HepG2 (cell line): ENCODE data around the gene CDHR5. TPM values are rescaled to one million over a fixed set of nuclear protein-coding genes. Genes with fewer than 3 reads are reported as not detected.

Experiments
- AHR ChIP-seq: IDR thresholded peaks from 2 replicates; pipeline ENCODE4 v1.6.1; 2018; ENCODE audit warnings: missing genetic modification reagents, missing compliant biosample characterization
- AKAP8 ChIP-seq: sonication (generic); formaldehyde crosslinking; IDR thresholded peaks from 2 replicates; pipeline ENCODE4 v1.5.1; 2020; ENCODE audit warnings: mild to moderate bottlenecking, missing genetic modification reagents
- ARNT ChIP-seq: fragments of 450-650 bp; IDR thresholded peaks from 2 replicates; pipeline ENCODE4 v1.6.1; 2017
- CHCHD3 ChIP-seq: sonication (generic); formaldehyde crosslinking; IDR thresholded peaks from 2 replicates; pipeline ENCODE4 v1.8.0; 2022; ENCODE audit warnings: mild to moderate bottlenecking, missing genetic modification reagents, moderate library complexity
- FOXK1 ChIP-seq: sonication (generic); formaldehyde crosslinking; IDR thresholded peaks from 2 replicates; pipeline ENCODE4 v1.4.0; 2020; ENCODE audit warnings: low read depth, missing genetic modification reagents, borderline replicate concordance
- IRX3 ChIP-seq: sonication (generic); formaldehyde crosslinking; IDR thresholded peaks from 2 replicates; pipeline ENCODE4 v1.8.1; 2023; ENCODE audit warnings: mild to moderate bottlenecking, low read depth, missing genetic modification reagents, borderline replicate concordance
- KDM5B ChIP-seq: sonication (generic); formaldehyde crosslinking; IDR thresholded peaks from 2 replicates; pipeline ENCODE4 v1.4.0; 2020; ENCODE audit warnings: missing genetic modification reagents, mild to moderate bottlenecking, borderline replicate concordance
- MED1 ChIP-seq: sonication (generic); formaldehyde crosslinking; IDR thresholded peaks from 2 replicates; pipeline ENCODE4 v1.4.0; 2020; ENCODE audit warnings: missing genetic modification reagents
- SIN3A ChIP-seq: IDR thresholded peaks from 2 replicates; pipeline ENCODE4 v1.6.1; 2011; ENCODE audit warnings: low read depth, mild to moderate bottlenecking, control low read depth, low read length, borderline replicate concordance
- SKI ChIP-seq: fragments of 450-650 bp; IDR thresholded peaks from one replicate; pipeline ENCODE4 v1.6.1; 2018; ENCODE audit warnings: mild to moderate bottlenecking; ENCODE audit not compliant: partially characterized antibody
- TEAD3 ChIP-seq: optimal IDR thresholded peaks from 2 replicates; pipeline ENCODE3; 2016; ENCODE audit warnings: borderline replicate concordance
- ZNF12 ChIP-seq: sonication (generic); formaldehyde crosslinking; IDR thresholded peaks from 2 replicates; pipeline ENCODE4 v1.5.0; 2020; ENCODE audit warnings: missing genetic modification reagents
- ZNF317 ChIP-seq: sonication (generic); formaldehyde crosslinking; IDR thresholded peaks from 2 replicates; pipeline ENCODE4 v1.5.0; 2020; ENCODE audit warnings: mild to moderate bottlenecking, missing genetic modification reagents
- ZNF350 ChIP-seq: sonication (generic); formaldehyde crosslinking; IDR thresholded peaks from 2 replicates; pipeline ENCODE4 v1.4.0; 2020; ENCODE audit warnings: mild to moderate bottlenecking, low read depth, missing genetic modification reagents, borderline replicate concordance
- ZNF468 ChIP-seq: sonication (generic); formaldehyde crosslinking; IDR thresholded peaks from 2 replicates; pipeline ENCODE4 v1.8.0; 2022; ENCODE audit warnings: mild to moderate bottlenecking, moderate library complexity, missing genetic modification reagents
- ZNF713 ChIP-seq: sonication (generic); formaldehyde crosslinking; IDR thresholded peaks from 2 replicates; pipeline ENCODE4 v1.4.0; 2020; ENCODE audit warnings: mild to moderate bottlenecking, missing genetic modification reagents
- ZNF773 ChIP-seq: sonication (generic); formaldehyde crosslinking; IDR thresholded peaks from 2 replicates; pipeline ENCODE4 v1.4.0; 2020; ENCODE audit warnings: missing genetic modification reagents, borderline replicate concordance
- polyA plus RNA-seq, 8 experiments: library from polyadenylated mRNA; depleted of rRNA in 3 of 8; stranded (reverse) in 7 of 8; unstranded in 1 of 8; fragments of >200 nt; fragmentation: Illumina TruSeq in 4 of 8; extraction: Trizol in 4 of 8; gene quantifications; 2 replicates each; pipeline versions ENCODE4 v1.2.1 to v1.2.3, GENCODE V29; 2011 to 2016; ENCODE audit warnings: low read depth in 4 of 8, missing spikeins in 1 of 8, mixed read lengths in 1 of 8; ENCODE audit not compliant: insufficient read depth in 1 of 8
- total RNA-seq, 5 experiments: library from RNA; depleted of rRNA; stranded (reverse); fragments of >200 nt; fragmentation: Illumina TruSeq; extraction: Trizol; gene quantifications; 2 replicates each; pipeline ENCODE4 v1.2.3, GENCODE V29; 2016; ENCODE audit warnings: low read depth in 1 of 5
- TF ChIP-seq, protein P1 (sequence below): IDR thresholded peaks from 2 replicates; pipeline ENCODE4 v1.6.1; 2016; ENCODE audit warnings: low read depth
- TF ChIP-seq, protein P2 (sequence below): sonication (generic); formaldehyde crosslinking; IDR thresholded peaks from 2 replicates; pipeline ENCODE4 v1.4.0; 2020; ENCODE audit warnings: mild to moderate bottlenecking, missing genetic modification reagents
- TF ChIP-seq, protein P3 (sequence below): sonication (generic); formaldehyde crosslinking; IDR thresholded peaks from 2 replicates; pipeline ENCODE4 v1.5.1; 2020; ENCODE audit warnings: mild to moderate bottlenecking, missing genetic modification reagents, borderline replicate concordance
- TF ChIP-seq, protein P4 (sequence below): sonication (generic); formaldehyde crosslinking; IDR thresholded peaks from 2 replicates; pipeline ENCODE4 v1.5.0; 2020; ENCODE audit warnings: mild to moderate bottlenecking, missing genetic modification reagents

The CDHR5 gene
- total and polyA plus RNA-seq, 2 of the 13 experiments (the other 11 are each of a cell fraction or from before 2014, with no cell fraction given) = 0.46 to 0.71 TPM

DNA sequence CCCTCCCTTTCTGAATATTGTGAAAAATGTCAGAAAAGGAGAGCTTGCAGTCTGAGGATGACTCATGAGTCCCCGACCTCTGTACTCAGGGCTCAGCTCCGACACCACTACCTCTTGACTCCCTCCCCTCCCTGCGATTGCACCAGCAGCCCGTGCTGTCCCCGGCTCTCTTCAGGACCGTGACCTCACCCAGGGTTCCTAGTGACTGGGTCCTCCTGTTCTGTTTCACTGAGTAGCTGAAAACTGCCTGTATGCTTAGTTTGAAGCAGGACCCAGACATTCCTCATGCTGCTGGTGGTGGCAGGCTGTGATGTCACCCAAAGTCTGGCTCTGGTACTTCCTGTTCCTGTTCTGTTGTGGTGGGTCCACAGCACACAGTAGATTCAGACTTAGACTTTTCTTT, 36.8 kb downstream of the CDHR5 start (continued):
- TF ChIP-seq IRX3 (CRISPR knock-in tag) (no peak), ARNT (no peak), AKAP8 (CRISPR knock-in tag) (no peak), CHCHD3 (CRISPR knock-in tag) (no peak), ZNF317 (0 out of 2 replicates have a peak, but pooled peaks have one; percentile 18), MED1 (CRISPR knock-in tag) (peak; percentile 87), ZNF12 (CRISPR knock-in tag) (no peak), SIN3A (peak; percentile 40; the same call in 1 of the 2 replicates), ZNF773 (CRISPR knock-in tag) (no peak), ZNF713 (no peak), TEAD3 (CRISPR knock-in tag) (peak; percentile 68), AHR (CRISPR knock-in tag) (no peak), ZNF468 (CRISPR knock-in tag) (no peak), SKI (peak; percentile 84), ZNF350 (CRISPR knock-in tag) (peak; percentile 52; the same call in 1 of the 2 replicates), FOXK1 (CRISPR knock-in tag) (peak; percentile 32; the same call in 1 of the 2 replicates), KDM5B (CRISPR knock-in tag) (no peak; the same call in 1 of the 2 replicates)
- TF ChIP-seq, protein P1, sequence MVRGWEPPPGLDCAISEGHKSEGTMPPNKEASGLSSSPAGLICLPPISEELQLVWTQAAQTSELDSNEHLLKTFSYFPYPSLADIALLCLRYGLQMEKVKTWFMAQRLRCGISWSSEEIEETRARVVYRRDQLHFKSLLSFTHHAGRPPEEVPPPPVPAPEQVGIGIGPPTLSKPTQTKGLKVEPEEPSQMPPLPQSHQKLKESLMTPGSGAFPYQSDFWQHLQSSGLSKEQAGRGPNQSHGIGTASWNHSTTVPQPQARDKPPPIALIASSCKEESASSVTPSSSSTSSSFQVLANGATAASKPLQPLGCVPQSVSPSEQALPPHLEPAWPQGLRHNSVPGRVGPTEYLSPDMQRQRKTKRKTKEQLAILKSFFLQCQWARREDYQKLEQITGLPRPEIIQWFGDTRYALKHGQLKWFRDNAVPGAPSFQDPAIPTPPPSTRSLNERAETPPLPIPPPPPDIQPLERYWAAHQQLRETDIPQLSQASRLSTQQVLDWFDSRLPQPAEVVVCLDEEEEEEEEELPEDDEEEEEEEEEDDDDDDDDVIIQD = peak; percentile 69; the same call in 1 of the 2 replicates
- TF ChIP-seq, protein P2, sequence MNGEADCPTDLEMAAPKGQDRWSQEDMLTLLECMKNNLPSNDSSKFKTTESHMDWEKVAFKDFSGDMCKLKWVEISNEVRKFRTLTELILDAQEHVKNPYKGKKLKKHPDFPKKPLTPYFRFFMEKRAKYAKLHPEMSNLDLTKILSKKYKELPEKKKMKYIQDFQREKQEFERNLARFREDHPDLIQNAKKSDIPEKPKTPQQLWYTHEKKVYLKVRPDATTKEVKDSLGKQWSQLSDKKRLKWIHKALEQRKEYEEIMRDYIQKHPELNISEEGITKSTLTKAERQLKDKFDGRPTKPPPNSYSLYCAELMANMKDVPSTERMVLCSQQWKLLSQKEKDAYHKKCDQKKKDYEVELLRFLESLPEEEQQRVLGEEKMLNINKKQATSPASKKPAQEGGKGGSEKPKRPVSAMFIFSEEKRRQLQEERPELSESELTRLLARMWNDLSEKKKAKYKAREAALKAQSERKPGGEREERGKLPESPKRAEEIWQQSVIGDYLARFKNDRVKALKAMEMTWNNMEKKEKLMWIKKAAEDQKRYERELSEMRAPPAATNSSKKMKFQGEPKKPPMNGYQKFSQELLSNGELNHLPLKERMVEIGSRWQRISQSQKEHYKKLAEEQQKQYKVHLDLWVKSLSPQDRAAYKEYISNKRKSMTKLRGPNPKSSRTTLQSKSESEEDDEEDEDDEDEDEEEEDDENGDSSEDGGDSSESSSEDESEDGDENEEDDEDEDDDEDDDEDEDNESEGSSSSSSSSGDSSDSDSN (CRISPR knock-in tag) = 0 out of 2 replicates have a peak, but pooled peaks have one; percentile 30
- TF ChIP-seq, protein P3, sequence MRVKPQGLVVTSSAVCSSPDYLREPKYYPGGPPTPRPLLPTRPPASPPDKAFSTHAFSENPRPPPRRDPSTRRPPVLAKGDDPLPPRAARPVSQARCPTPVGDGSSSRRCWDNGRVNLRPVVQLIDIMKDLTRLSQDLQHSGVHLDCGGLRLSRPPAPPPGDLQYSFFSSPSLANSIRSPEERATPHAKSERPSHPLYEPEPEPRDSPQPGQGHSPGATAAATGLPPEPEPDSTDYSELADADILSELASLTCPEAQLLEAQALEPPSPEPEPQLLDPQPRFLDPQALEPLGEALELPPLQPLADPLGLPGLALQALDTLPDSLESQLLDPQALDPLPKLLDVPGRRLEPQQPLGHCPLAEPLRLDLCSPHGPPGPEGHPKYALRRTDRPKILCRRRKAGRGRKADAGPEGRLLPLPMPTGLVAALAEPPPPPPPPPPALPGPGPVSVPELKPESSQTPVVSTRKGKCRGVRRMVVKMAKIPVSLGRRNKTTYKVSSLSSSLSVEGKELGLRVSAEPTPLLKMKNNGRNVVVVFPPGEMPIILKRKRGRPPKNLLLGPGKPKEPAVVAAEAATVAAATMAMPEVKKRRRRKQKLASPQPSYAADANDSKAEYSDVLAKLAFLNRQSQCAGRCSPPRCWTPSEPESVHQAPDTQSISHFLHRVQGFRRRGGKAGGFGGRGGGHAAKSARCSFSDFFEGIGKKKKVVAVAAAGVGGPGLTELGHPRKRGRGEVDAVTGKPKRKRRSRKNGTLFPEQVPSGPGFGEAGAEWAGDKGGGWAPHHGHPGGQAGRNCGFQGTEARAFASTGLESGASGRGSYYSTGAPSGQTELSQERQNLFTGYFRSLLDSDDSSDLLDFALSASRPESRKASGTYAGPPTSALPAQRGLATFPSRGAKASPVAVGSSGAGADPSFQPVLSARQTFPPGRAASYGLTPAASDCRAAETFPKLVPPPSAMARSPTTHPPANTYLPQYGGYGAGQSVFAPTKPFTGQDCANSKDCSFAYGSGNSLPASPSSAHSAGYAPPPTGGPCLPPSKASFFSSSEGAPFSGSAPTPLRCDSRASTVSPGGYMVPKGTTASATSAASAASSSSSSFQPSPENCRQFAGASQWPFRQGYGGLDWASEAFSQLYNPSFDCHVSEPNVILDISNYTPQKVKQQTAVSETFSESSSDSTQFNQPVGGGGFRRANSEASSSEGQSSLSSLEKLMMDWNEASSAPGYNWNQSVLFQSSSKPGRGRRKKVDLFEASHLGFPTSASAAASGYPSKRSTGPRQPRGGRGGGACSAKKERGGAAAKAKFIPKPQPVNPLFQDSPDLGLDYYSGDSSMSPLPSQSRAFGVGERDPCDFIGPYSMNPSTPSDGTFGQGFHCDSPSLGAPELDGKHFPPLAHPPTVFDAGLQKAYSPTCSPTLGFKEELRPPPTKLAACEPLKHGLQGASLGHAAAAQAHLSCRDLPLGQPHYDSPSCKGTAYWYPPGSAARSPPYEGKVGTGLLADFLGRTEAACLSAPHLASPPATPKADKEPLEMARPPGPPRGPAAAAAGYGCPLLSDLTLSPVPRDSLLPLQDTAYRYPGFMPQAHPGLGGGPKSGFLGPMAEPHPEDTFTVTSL (CRISPR knock-in tag) = no peak
- TF ChIP-seq, protein P4, sequence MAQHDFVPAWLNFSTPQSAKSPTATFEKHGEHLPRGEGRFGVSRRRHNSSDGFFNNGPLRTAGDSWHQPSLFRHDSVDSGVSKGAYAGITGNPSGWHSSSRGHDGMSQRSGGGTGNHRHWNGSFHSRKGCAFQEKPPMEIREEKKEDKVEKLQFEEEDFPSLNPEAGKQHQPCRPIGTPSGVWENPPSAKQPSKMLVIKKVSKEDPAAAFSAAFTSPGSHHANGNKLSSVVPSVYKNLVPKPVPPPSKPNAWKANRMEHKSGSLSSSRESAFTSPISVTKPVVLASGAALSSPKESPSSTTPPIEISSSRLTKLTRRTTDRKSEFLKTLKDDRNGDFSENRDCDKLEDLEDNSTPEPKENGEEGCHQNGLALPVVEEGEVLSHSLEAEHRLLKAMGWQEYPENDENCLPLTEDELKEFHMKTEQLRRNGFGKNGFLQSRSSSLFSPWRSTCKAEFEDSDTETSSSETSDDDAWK = no peak
